Central memory CD4-positive, alpha-beta T cell (primary cell): ENCODE data around the gene CDR2L.

ENCODE experiments used
- DNase-seq: peaks from one replicate; pipeline ENCODE4 v3.0.0; 2022

Gene CDR2L

GRCh38 chr17:75046407-75047289, 59.2 kb downstream of the CDR2L start, which contains the start of the genes ATP5PD and KCTD2:
ATP5PD (minus strand) TSS chr17:75046969; CDS start chr17:75042650, 4,319 bp downstream.
KCTD2 (plus strand) TSS chr17:75047225; CDS start chr17:75047251, 26 bp downstream.
- DNase-seq: peak; percentile 91

GRCh38 chr17:75047398-75048098, 60.1 kb downstream of the CDR2L start:
- DNase-seq: no peak

DNA sequence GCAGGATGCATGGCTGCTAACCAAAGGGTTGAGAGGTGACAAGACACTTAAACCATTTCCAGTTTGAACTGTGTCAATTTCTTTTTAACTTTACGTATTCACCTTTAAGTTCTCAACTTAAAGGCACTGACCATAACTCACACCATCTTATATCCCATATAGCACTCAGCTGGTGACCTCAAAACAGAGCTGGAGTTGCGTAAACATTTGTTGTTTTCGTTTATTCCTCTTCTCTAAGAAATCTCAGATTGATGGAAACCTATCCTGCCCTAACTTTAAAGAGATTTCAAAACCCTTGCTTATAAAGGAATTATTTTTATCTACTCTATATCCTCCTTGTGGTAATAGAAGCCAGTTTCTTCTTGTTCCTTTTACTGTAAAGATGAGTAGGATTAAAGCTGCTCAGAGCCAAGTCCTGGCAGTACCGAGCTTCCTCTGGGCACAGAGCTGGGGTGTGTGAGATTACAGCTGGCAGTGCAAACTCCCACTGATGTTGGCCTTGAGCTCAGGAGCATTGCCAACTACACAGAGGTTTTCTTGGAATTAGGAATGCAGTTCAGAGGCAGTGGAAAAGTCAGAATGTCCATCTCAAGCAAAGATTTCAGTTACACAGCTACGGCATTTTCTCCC, 60.9 kb downstream of the CDR2L start:
- no peak for DNase-seq

GRCh38 chr17:75049057-75049456, 61.6 kb downstream of the CDR2L start:
- DNase-seq: no peak

GRCh38 chr17:75049706-75050105, 62.3 kb downstream of the CDR2L start:
- DNase-seq: no peak

GRCh38 chr17:75051941-75052340, 64.5 kb downstream of the CDR2L start:
- no peak for DNase-seq
